Hepatocyte (in vitro differentiated cells): ENCODE results near the gene DNAJC16.

Experiments used
- EZH2phosphoT487 ChIP-seq: fragments of 200-600 bp; sonication (generic); IDR thresholded peaks from one replicate; pipeline ENCODE4 v1.6.1; 2018; ENCODE audit warnings: antibody characterized with exemption, mild to moderate bottlenecking, low read depth, moderate library complexity; ENCODE audit not compliant: unreplicated experiment, severe bottlenecking
- TF ChIP-seq, protein P1 (sequence below): fragments of 200-600 bp; sonication (generic); IDR thresholded peaks from 2 replicates; pipeline ENCODE4 v1.5.1; 2016; ENCODE audit warnings: antibody characterized with exemption, mild to moderate bottlenecking; ENCODE audit not compliant: poor library complexity

GRCh38 chr1:15559189-15559810, 32.7 kb downstream of the DNAJC16 start:
- TF ChIP-seq, protein P1, sequence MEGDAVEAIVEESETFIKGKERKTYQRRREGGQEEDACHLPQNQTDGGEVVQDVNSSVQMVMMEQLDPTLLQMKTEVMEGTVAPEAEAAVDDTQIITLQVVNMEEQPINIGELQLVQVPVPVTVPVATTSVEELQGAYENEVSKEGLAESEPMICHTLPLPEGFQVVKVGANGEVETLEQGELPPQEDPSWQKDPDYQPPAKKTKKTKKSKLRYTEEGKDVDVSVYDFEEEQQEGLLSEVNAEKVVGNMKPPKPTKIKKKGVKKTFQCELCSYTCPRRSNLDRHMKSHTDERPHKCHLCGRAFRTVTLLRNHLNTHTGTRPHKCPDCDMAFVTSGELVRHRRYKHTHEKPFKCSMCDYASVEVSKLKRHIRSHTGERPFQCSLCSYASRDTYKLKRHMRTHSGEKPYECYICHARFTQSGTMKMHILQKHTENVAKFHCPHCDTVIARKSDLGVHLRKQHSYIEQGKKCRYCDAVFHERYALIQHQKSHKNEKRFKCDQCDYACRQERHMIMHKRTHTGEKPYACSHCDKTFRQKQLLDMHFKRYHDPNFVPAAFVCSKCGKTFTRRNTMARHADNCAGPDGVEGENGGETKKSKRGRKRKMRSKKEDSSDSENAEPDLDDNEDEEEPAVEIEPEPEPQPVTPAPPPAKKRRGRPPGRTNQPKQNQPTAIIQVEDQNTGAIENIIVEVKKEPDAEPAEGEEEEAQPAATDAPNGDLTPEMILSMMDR: no peak
- TF ChIP-seq EZH2phosphoT487: no peak
